ENCODE measurements around the gene MSANTD2.

DNA sequence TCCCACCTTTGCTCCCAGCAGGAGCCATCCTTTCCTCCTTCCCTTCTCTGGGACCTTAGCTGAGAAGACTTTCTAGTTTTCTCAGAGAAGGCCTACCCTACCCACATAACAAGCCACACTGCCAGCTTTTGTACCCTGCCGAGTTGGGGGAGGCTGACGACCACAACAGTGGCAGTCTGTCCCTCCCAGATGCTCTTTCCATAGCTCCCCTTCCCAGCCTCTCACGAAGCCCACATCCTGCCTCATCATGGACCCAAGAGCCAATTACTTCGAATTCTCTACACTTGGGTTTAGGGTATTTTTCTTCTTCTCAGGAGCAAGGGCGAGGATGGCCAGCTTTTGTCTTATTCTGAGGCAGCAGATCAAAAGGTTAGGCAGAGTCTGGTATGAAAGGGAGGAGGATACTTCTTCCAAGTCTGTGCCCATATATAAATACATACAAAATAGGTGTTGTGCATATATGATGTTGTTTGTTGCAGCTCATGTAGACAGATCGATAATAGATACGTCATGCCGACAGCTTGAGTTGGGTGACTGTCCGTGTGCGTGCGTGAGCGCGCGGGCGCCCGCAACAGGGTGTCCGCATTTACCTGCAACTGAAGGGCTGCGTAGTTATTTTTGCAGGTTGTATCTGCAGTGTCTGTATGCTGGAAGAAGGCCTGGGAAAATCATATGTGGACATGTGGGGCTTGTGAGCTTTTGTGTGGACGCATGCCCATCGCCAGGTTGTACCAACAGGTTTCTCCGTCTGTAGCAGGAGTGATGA, 61.3 kb downstream of the MSANTD2 start:
- TF ChIP-seq, protein P1, sequence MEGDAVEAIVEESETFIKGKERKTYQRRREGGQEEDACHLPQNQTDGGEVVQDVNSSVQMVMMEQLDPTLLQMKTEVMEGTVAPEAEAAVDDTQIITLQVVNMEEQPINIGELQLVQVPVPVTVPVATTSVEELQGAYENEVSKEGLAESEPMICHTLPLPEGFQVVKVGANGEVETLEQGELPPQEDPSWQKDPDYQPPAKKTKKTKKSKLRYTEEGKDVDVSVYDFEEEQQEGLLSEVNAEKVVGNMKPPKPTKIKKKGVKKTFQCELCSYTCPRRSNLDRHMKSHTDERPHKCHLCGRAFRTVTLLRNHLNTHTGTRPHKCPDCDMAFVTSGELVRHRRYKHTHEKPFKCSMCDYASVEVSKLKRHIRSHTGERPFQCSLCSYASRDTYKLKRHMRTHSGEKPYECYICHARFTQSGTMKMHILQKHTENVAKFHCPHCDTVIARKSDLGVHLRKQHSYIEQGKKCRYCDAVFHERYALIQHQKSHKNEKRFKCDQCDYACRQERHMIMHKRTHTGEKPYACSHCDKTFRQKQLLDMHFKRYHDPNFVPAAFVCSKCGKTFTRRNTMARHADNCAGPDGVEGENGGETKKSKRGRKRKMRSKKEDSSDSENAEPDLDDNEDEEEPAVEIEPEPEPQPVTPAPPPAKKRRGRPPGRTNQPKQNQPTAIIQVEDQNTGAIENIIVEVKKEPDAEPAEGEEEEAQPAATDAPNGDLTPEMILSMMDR (conservative IDR thresholded peaks at IDR 0.05): no peak
- no peak for TF ChIP-seq ZFX (IDR thresholded peaks at IDR 0.05)
